Muscle of back (tissue), 11 donors: ENCODE results near the gene CC2D2B. TPM values are rescaled to one million over a fixed set of nuclear protein-coding genes. Genes with fewer than 3 reads are reported as not detected.

Experiments
- DNase-seq, 3 donors: peaks; one replicate each; pipeline versions ENCODE4 v3.0.0 to v3.0.0-alpha.2; 2013
- polyA plus RNA-seq, 10 donors: library from polyadenylated mRNA; unstranded; fragments of 120-200 nt; gene quantifications; one replicate each; pipeline ENCODE4 v1.2.1, GENCODE V29; 2013; ENCODE audit not compliant: insufficient read length in 10 of 10

CC2D2B gene
- polyA plus RNA-seq, 10 donors, result 0.64 to 1.9 (median 0.82) TPM

- DNase-seq, result no peak
These were observed 168.2 kb downstream of the CC2D2B start for GRCh38 chr10:96075977-96076376.

GRCh38 chr10:96077156-96077555 is 169.4 kb downstream of the CC2D2B start:
- no peak for DNase-seq

GRCh38 chr10:96082153-96082552 is 174.4 kb downstream of the CC2D2B start:
- DNase-seq, result no peak

Other genes starting within 250 kb of the CC2D2B start
- 10 to 100 TPM; 27.0 to 39.5 (median 31.0) TPM for gene TCTN3, start 214.0 kb upstream of the CC2D2B start, polyA plus RNA-seq
- gene ENTPD1, start 151.8 kb upstream of the CC2D2B start, polyA plus RNA-seq, result 10 to 100 TPM; 11.8 to 16.8 (median 14.0) TPM
- gene CCNJ, start 135.6 kb downstream of the CC2D2B start, polyA plus RNA-seq, result 10 to 100 TPM in 6 of 10 donors, 1 to 10 TPM in 4; 7.5 to 12.2 (median 10.4) TPM
- 10 to 100 TPM; 13.8 to 30.3 (median 19.6) TPM for gene ZNF518A, start 222.3 kb downstream of the CC2D2B start, polyA plus RNA-seq